Measurements from ENCODE around the gene IMPDH1.

GRCh38 chr7:128343554-128344430, 66.0 kb downstream of the IMPDH1 start, which contains the start of gene RBM28:
- TF ChIP-seq POLR2A (IDR thresholded peaks at IDR 0.05): peak; percentile 30
- no peak for TF ChIP-seq CTCF (IDR thresholded peaks at IDR 0.05)

Data from ovary (tissue), 3 donors.